AG04450 (cell line): ENCODE measurements around the gene ZNF599. TPM values are rescaled to one million over a fixed set of nuclear protein-coding genes. Genes with fewer than 3 reads are reported as not detected.

Experiments used
- polyA plus RNA-seq: library from polyadenylated mRNA; depleted of rRNA; stranded (reverse); fragments of >200 nt; gene quantifications from 2 replicates; pipeline ENCODE4 v1.2.3, GENCODE V29; 2011; rRNA removed

Gene ZNF599
- polyA plus RNA-seq, 1 experiment = 9.1 TPM

Other genes with a start within 250 kb of the ZNF599 start
- 0.04 and 0.21 TPM in 2 replicates for gene SCGB2B2, start 96.1 kb downstream of the ZNF599 start, polyA plus RNA-seq
- gene ZNF302, start 95.5 kb downstream of the ZNF599 start, polyA plus RNA-seq = 21.6 and 29.1 TPM in 2 replicates
- gene ZNF181, start 39.0 kb downstream of the ZNF599 start, polyA plus RNA-seq = 5.0 and 9.3 TPM in 2 replicates
- 2.1 and 3.1 TPM in 2 replicates for gene ZNF30, start 153.7 kb upstream of the ZNF599 start, polyA plus RNA-seq
- gene ZNF792, start 191.0 kb upstream of the ZNF599 start, polyA plus RNA-seq = 3.9 and 4.0 TPM in 2 replicates
- 53.2 and 57.7 TPM in 2 replicates for gene GRAMD1A, start 227.1 kb upstream of the ZNF599 start, polyA plus RNA-seq